CD4-positive, CD25-positive, alpha-beta regulatory T cell (primary cell): ENCODE measurements around the gene GPX5. TPM values are rescaled to one million over a fixed set of nuclear protein-coding genes. Genes with fewer than 3 reads are reported as not detected.

ENCODE experiments used
- polyA plus RNA-seq, 4 donors: library from polyadenylated mRNA; unstranded; fragments of 300-500 nt; fragmentation: Illumina TruSeq; gene quantifications; one replicate each; pipeline ENCODE4 v1.2.3, GENCODE V29; 2021
- total RNA-seq: library from RNA; stranded (reverse); gene quantifications from one replicate; pipeline ENCODE4 v1.2.3, GENCODE V29; 2022

GPX5 gene
- total and polyA plus RNA-seq, 5 donors from 2014 or later, result not detected

Other genes starting within 250 kb of the GPX5 start
- 1.0 TPM for gene PGBD1, start 244.3 kb upstream of the GPX5 start, total RNA-seq
- under 1 TPM; 0.09 to 0.55 (median 0.36) TPM for gene PGBD1, start 244.3 kb upstream of the GPX5 start, polyA plus RNA-seq
- 0.52 TPM for gene ZSCAN31, start 189.7 kb upstream of the GPX5 start, total RNA-seq
- under 1 TPM in 1 of 4 donors, not detected in 3; 0.34 TPM for gene ZSCAN31, start 189.7 kb upstream of the GPX5 start, polyA plus RNA-seq
- gene ZKSCAN3, start 175.9 kb upstream of the GPX5 start, total RNA-seq, result 2.3 TPM
- gene ZKSCAN3, start 175.9 kb upstream of the GPX5 start, polyA plus RNA-seq, result 1 to 10 TPM; 1.5 to 3.6 (median 3.1) TPM
- gene ZSCAN12, start 126.1 kb upstream of the GPX5 start, total RNA-seq, result 2.7 TPM
- 1 to 10 TPM; 1.2 to 2.2 (median 1.7) TPM for gene ZSCAN12, start 126.1 kb upstream of the GPX5 start, polyA plus RNA-seq
- gene ZSCAN23, start 82.4 kb upstream of the GPX5 start, total RNA-seq, result 0.69 TPM
- gene ZSCAN23, start 82.4 kb upstream of the GPX5 start, polyA plus RNA-seq, result under 1 TPM in 2 of 4 donors, not detected in 2; 0.09 to 0.13 TPM
- gene GPX6, start 10.1 kb upstream of the GPX5 start, total RNA-seq, result not detected
- gene GPX6, start 10.1 kb upstream of the GPX5 start, polyA plus RNA-seq, result not detected